Bronchial epithelial cell (primary cell): ENCODE results near the gene ENPP1. TPM values are rescaled to one million over a fixed set of nuclear protein-coding genes. Genes with fewer than 3 reads are reported as not detected.

Experiments
- DNase-seq: peaks from one replicate; pipeline ENCODE4 v3.0.0-alpha.2; 2010; ENCODE audit warnings: low read depth
- FAIRE-seq: peaks from 2 replicates; lab custom pipeline; 2011; peaks lifted over from hg19 to GRCh38; lab: Jason Lieb, UNC
- H3K27me3 ChIP-seq: 2 replicates; pipeline ENCODE4 v1.5.1; 2011; ENCODE audit warnings: low read length; ENCODE audit not compliant: control insufficient read depth, insufficient read depth
- H3K36me3 ChIP-seq: 2 replicates; pipeline ENCODE4 v1.5.1; 2011; ENCODE audit warnings: low read length; ENCODE audit not compliant: control insufficient read depth, insufficient read depth
- H3K4me3 ChIP-seq: 2 replicates; pipeline ENCODE4 v1.5.1; 2011; ENCODE audit warnings: mild to moderate bottlenecking, low read depth, low read length, control low read depth
- CTCF ChIP-seq: IDR thresholded peaks from 2 replicates; pipeline ENCODE4 v1.5.1; 2011; ENCODE audit warnings: mild to moderate bottlenecking, moderate library complexity, low read length, control low read depth, inconsistent platforms; ENCODE audit not compliant: insufficient read depth, severe bottlenecking
- total RNA-seq: library from RNA; depleted of rRNA; stranded (reverse); fragments of >200 nt; gene quantifications from 2 replicates; pipeline ENCODE4 v1.2.1, GENCODE V29; 2014

Gene ENPP1
- total RNA-seq, 1 donor from 2014 or later: under 0.01 TPM

GRCh38 chr6:131808460-131809269, 845 bp downstream of the ENPP1 start:
- peaks cover 2% of the 10 kb centered on the region for H3K27me3 ChIP-seq
- FAIRE-seq (no peak), DNase-seq (no peak)
- H3K4me3 ChIP-seq: peak overlapping the region; percentile 47
- TF ChIP-seq CTCF: no peak
- no peaks in the 10 kb centered on the region for H3K36me3 ChIP-seq

- H3K4me3 ChIP-seq: no peak overlapping the region
- no peak for TF ChIP-seq CTCF
- H3K27me3 ChIP-seq: no peaks in the 10 kb centered on the region
- H3K36me3 ChIP-seq: no peaks in the 10 kb centered on the region
- no peak for DNase-seq
- no peak for FAIRE-seq
Measured at GRCh38 chr6:131811500-131811899, 3.7 kb downstream of the ENPP1 start.

- DNase-seq (no peak), FAIRE-seq (no peak)
- no peak for TF ChIP-seq CTCF
- Histone ChIP-seq H3K4me3 (no peak overlapping the region), H3K36me3 (no peaks in the 10 kb centered on the region), H3K27me3 (no peaks in the 10 kb centered on the region)
Measured at GRCh38 chr6:131813991-131814390, 6.2 kb downstream of the ENPP1 start.

GRCh38 chr6:131816869-131817268, 9.0 kb downstream of the ENPP1 start:
- no peak for DNase-seq
- Histone ChIP-seq H3K36me3 (no peaks in the 10 kb centered on the region), H3K4me3 (no peak overlapping the region), H3K27me3 (no peaks in the 10 kb centered on the region)
- TF ChIP-seq CTCF: no peak
- FAIRE-seq: no peak

GRCh38 chr6:131819572-131820124, 11.8 kb downstream of the ENPP1 start:
- FAIRE-seq (no peak), DNase-seq (peak; percentile 28)
- no peak for TF ChIP-seq CTCF
- H3K36me3 ChIP-seq: no peaks in the 10 kb centered on the region
- H3K27me3 ChIP-seq: no peaks in the 10 kb centered on the region
- H3K4me3 ChIP-seq: no peak overlapping the region
